ENCODE measurements around the gene RAB30. TPM values are rescaled to one million over a fixed set of nuclear protein-coding genes. Genes with fewer than 3 reads are reported as not detected.
A peak's percentile ranks its signal among the peaks of the same experiment; 100 is the strongest.

Gene RAB30
- polyA plus RNA-seq, 3 donors = 0.11 to 0.67 (median 0.54) TPM

- no peak overlapping the region for H3K9ac ChIP-seq (ENCODE audit: insufficient read depth, low read length, poor library complexity, severe bottlenecking)
- H3K27me3 Mint-ChIP-seq (ENCODE audit: low read depth in 3 of 3) = peaks cover 0 to 4% (median 0%) of the 10 kb centered on the region in 3 donors
- no peak for DNase-seq
These were observed 1.6 kb upstream of the RAB30 start for GRCh38 chr11:83073258-83073657.

GRCh38 chr11:83072350-83073242, 899 bp upstream of the RAB30 start:
- peaks cover 29 to 35% of the 10 kb centered on the region in 2 donors for H3K27me3 ChIP-seq (ENCODE audit: control insufficient read depth in 2 of 2, insufficient read depth in 2 of 2, low read length in 2 of 2)
- H3K27ac ChIP-seq (ENCODE audit: low read depth in 1 of 2, low read length in 2 of 2) = peak overlapping the region; percentile 79 to 92
- H3K4me3 ChIP-seq (replicated peaks in 1 of 3; ENCODE audit: low read depth in 2 of 3, low read length in 3 of 3) = peak overlapping the region; percentile 47 to 85 (median 80)
- Mint-ChIP-seq H3K4me1 (peaks cover 3% of the 10 kb centered on the region), H3K27me3 (ENCODE audit: low read depth in 3 of 3) (peaks cover 0 to 7% (median 0%) of the 10 kb centered on the region in 3 donors), H3K4me3 (no peak overlapping the region), H3K9me3 (peaks cover 0 to 6% (median 0%) of the 10 kb centered on the region in 7 donors), H3K36me3 (peaks cover 10 to 19% of the 10 kb centered on the region in 2 donors), H3K27ac (peak overlapping the region in 1 of 7 donors; percentile 18)
- H3K36me3 ChIP-seq (replicated peaks in 1 of 2; ENCODE audit: control insufficient read depth in 1 of 2, insufficient read depth in 2 of 2, low read length in 2 of 2) = peaks cover 2 to 23% of the 10 kb centered on the region in 2 donors
- peaks cover 21 to 34% of the 10 kb centered on the region in 2 donors for H3K4me1 ChIP-seq (ENCODE audit: control insufficient read depth in 1 of 2, insufficient read depth in 2 of 2, low read length in 2 of 2)
- H3K9me3 ChIP-seq (replicated peaks in 1 of 2; ENCODE audit: control insufficient read depth in 1 of 2, insufficient read depth in 1 of 2, low read length in 2 of 2) = no peaks in the 10 kb centered on the region
- peak overlapping the region; percentile 84 for H3K9ac ChIP-seq (ENCODE audit: insufficient read depth, low read length, poor library complexity, severe bottlenecking)
- H2AFZ ChIP-seq (ENCODE audit: insufficient read depth, low read depth, low read length, poor library complexity, severe bottlenecking) = peak overlapping the region; percentile 94
- 82% methylated on average over 5 of the region's 31 CpGs for WGBS (ENCODE audit: insufficient coverage)
- DNase-seq = no peak
- peaks cover 28% of the 10 kb centered on the region for H3K79me2 ChIP-seq (ENCODE audit: insufficient read depth, low read length)
- H3K4me2 ChIP-seq (replicated peaks; ENCODE audit: extremely low read depth, low read length, poor library complexity, severe bottlenecking) = peak overlapping the region; percentile 100
- no peaks in the 10 kb centered on the region for H4K20me1 ChIP-seq (ENCODE audit: insufficient read depth, low read length)
- intact Hi-C loops (cut with micrococcal nuclease) = loop anchor here (2.0 to 10.0 kb wide), 7 partner anchors 84 to 215 kb away; partner anchors contain the start of genes PCF11 (in 2 of the 2), ANKRD42 (in 1 of the 2), CCDC90B (in 1 of the 2) and DDIAS (in 1 of the 2)
- TF ChIP-seq, protein P1, sequence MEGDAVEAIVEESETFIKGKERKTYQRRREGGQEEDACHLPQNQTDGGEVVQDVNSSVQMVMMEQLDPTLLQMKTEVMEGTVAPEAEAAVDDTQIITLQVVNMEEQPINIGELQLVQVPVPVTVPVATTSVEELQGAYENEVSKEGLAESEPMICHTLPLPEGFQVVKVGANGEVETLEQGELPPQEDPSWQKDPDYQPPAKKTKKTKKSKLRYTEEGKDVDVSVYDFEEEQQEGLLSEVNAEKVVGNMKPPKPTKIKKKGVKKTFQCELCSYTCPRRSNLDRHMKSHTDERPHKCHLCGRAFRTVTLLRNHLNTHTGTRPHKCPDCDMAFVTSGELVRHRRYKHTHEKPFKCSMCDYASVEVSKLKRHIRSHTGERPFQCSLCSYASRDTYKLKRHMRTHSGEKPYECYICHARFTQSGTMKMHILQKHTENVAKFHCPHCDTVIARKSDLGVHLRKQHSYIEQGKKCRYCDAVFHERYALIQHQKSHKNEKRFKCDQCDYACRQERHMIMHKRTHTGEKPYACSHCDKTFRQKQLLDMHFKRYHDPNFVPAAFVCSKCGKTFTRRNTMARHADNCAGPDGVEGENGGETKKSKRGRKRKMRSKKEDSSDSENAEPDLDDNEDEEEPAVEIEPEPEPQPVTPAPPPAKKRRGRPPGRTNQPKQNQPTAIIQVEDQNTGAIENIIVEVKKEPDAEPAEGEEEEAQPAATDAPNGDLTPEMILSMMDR (IDR thresholded peaks at IDR 0.05) = no peak

More at GRCh38 chr11:83073258-83073657, 1.6 kb upstream of the RAB30 start:
- peaks cover 0 to 3% (median 0%) of the 10 kb centered on the region in 7 donors for H3K9me3 Mint-ChIP-seq
- Histone ChIP-seq H3K79me2 (ENCODE audit: insufficient read depth, low read length) (peaks cover 28% of the 10 kb centered on the region), H4K20me1 (ENCODE audit: insufficient read depth, low read length) (no peaks in the 10 kb centered on the region), H3K9me3 (replicated peaks in 1 of 2; ENCODE audit: control insufficient read depth in 1 of 2, insufficient read depth in 1 of 2, low read length in 2 of 2) (no peaks in the 10 kb centered on the region), H3K4me2 (replicated peaks; ENCODE audit: extremely low read depth, low read length, poor library complexity, severe bottlenecking) (peak overlapping the region; percentile 100), H3K36me3 (replicated peaks in 1 of 2; ENCODE audit: control insufficient read depth in 1 of 2, insufficient read depth in 2 of 2, low read length in 2 of 2) (peaks cover 2 to 29% of the 10 kb centered on the region in 2 donors), H3K4me1 (ENCODE audit: control insufficient read depth in 1 of 2, insufficient read depth in 2 of 2, low read length in 2 of 2) (peaks cover 21 to 34% of the 10 kb centered on the region in 2 donors), H3K27me3 (ENCODE audit: control insufficient read depth in 2 of 2, insufficient read depth in 2 of 2, low read length in 2 of 2) (peaks cover 28 to 30% of the 10 kb centered on the region in 2 donors), H3K27ac (ENCODE audit: low read depth in 1 of 2, low read length in 2 of 2) (peak overlapping the region in 1 of 2 donors; percentile 92), H2AFZ (ENCODE audit: insufficient read depth, low read depth, low read length, poor library complexity, severe bottlenecking) (peak overlapping the region; percentile 16), H3K4me3 (replicated peaks in 1 of 3; ENCODE audit: low read depth in 2 of 3, low read length in 3 of 3) (peak overlapping the region in 1 of 3 experiments; percentile 85)
- H3K4me3 Mint-ChIP-seq = no peak overlapping the region
- intact Hi-C loops (cut with micrococcal nuclease) = loop anchor here (2.0 to 10.0 kb wide), 7 partner anchors 84 to 214 kb away; partner anchors contain the start of genes PCF11 (in 2 of the 2), ANKRD42 (in 1 of the 2), CCDC90B (in 1 of the 2) and DDIAS (in 1 of the 2)
- H3K4me1 Mint-ChIP-seq = peaks cover 3% of the 10 kb centered on the region
- TF ChIP-seq, protein P1 (IDR thresholded peaks at IDR 0.05) = no peak
- no CpG with 5 or more reads among the region's 1 CpG for WGBS (ENCODE audit: insufficient coverage)
- H3K27ac Mint-ChIP-seq = peak overlapping the region in 2 of 7 donors; percentile 18 to 21
- peaks cover 10 to 21% of the 10 kb centered on the region in 2 donors for H3K36me3 Mint-ChIP-seq

Data from CD14-positive monocyte (primary cell).